WTC11 (cell line): ENCODE data around the gene HS3ST4. TPM values are rescaled to one million over a fixed set of nuclear protein-coding genes. Genes with fewer than 3 reads are reported as not detected.

Experiments
- ATAC-seq: fragments of 200-7000 bp; cut with Tn5 transposase; 2 replicates; pipeline ENCODE4 v1.10.0; 2021; ENCODE audit warnings: mild to moderate bottlenecking, moderate library complexity
- CTCF ChIA-PET: fragments of 300-600 bp; sonication (Branson Sonifier 250); formaldehyde crosslinking; loops from one replicate; lab custom pipeline; 2021; ENCODE audit warnings: antibody characterized with exemption; lab: Charles Lee
- POLR2A ChIA-PET: fragments of 350-600 bp; sonication (Branson Sonifier 250); formaldehyde crosslinking; loops from one replicate; lab custom pipeline; 2021; ENCODE audit warnings: antibody characterized with exemption; lab: Charles Lee
- DNase-seq: peaks from one replicate; pipeline ENCODE4 v3.0.0; 2021; ENCODE audit warnings: low spot score
- H3K27ac Mint-ChIP-seq: 2 replicates; pipeline ENCODE4 v1.8.0; 2021; ENCODE audit warnings: mixed read lengths
- H3K27me3 Mint-ChIP-seq: 2 replicates; pipeline ENCODE4 v1.8.0; 2021; ENCODE audit warnings: low read depth, mild to moderate bottlenecking, moderate library complexity, mixed read lengths
- H3K36me3 Mint-ChIP-seq: 2 replicates; pipeline ENCODE4 v1.8.0; 2021; ENCODE audit warnings: mixed read lengths
- H3K4me1 Mint-ChIP-seq: 2 replicates; pipeline ENCODE4 v1.8.0; 2022; ENCODE audit warnings: mixed read lengths
- H3K4me3 Mint-ChIP-seq: 2 replicates; pipeline ENCODE4 v1.8.0; 2021; ENCODE audit warnings: mild to moderate bottlenecking, moderate library complexity, mixed read lengths
- H3K9me3 Mint-ChIP-seq: 2 replicates; pipeline ENCODE4 v1.8.0; 2021; ENCODE audit warnings: mixed read lengths
- ATF1 ChIP-seq: sonication (generic); formaldehyde crosslinking; IDR thresholded peaks from 2 replicates; pipeline ENCODE4 v1.8.1; 2023; ENCODE audit warnings: mild to moderate bottlenecking, moderate library complexity, missing genetic modification reagents
- ATF6 ChIP-seq: sonication (generic); formaldehyde crosslinking; IDR thresholded peaks from 2 replicates; pipeline ENCODE4 v1.8.1; 2023; ENCODE audit warnings: mild to moderate bottlenecking, missing genetic modification reagents
- ELF4 ChIP-seq: sonication (generic); formaldehyde crosslinking; IDR thresholded peaks from 2 replicates; pipeline ENCODE4 v1.8.1; 2022; ENCODE audit warnings: low read depth, mild to moderate bottlenecking, moderate library complexity, missing genetic modification reagents
- EMX1 ChIP-seq: fragments of 250-450 bp; sonication (Bioruptor Pico); IDR thresholded peaks from 2 replicates; pipeline ENCODE4 v1.8.0; 2021; ENCODE audit warnings: mild to moderate bottlenecking
- ESRRA ChIP-seq: sonication (generic); formaldehyde crosslinking; IDR thresholded peaks from 2 replicates; pipeline ENCODE4 v1.8.1; 2022; ENCODE audit warnings: mild to moderate bottlenecking, missing genetic modification reagents, borderline replicate concordance
- FOXJ3 ChIP-seq: sonication (generic); formaldehyde crosslinking; IDR thresholded peaks from 2 replicates; pipeline ENCODE4 v1.9.0; 2021; ENCODE audit warnings: missing genetic modification reagents, mild to moderate bottlenecking, borderline replicate concordance
- MAX ChIP-seq: sonication (generic); formaldehyde crosslinking; IDR thresholded peaks from 2 replicates; pipeline ENCODE4 v1.8.0; 2022; ENCODE audit warnings: mild to moderate bottlenecking, missing genetic modification reagents
- MYBL2 ChIP-seq: sonication (generic); formaldehyde crosslinking; IDR thresholded peaks from 2 replicates; pipeline ENCODE4 v1.8.1; 2023; ENCODE audit warnings: mild to moderate bottlenecking, moderate library complexity, missing genetic modification reagents
- NR3C1 ChIP-seq: sonication (generic); formaldehyde crosslinking; conservative IDR thresholded peaks from 2 replicates; pipeline ENCODE4 v1.8.1; 2023; ENCODE audit warnings: low read depth, mild to moderate bottlenecking, missing genetic modification reagents
- PRDM15 ChIP-seq: sonication (generic); formaldehyde crosslinking; IDR thresholded peaks from 2 replicates; pipeline ENCODE4 v1.8.0; 2022; ENCODE audit warnings: missing genetic modification reagents
- PRRX2 ChIP-seq: fragments of 250-450 bp; sonication (Bioruptor Pico); IDR thresholded peaks from 2 replicates; pipeline ENCODE4 v1.8.0; 2021; ENCODE audit warnings: mild to moderate bottlenecking
- SMAD3 ChIP-seq: sonication (generic); formaldehyde crosslinking; IDR thresholded peaks from 2 replicates; pipeline ENCODE4 v1.8.0; 2022; ENCODE audit warnings: missing genetic modification reagents, mild to moderate bottlenecking, borderline replicate concordance
- SMAD4 ChIP-seq: sonication (generic); formaldehyde crosslinking; IDR thresholded peaks from 2 replicates; pipeline ENCODE4 v1.8.0; 2022; ENCODE audit warnings: mild to moderate bottlenecking, missing genetic modification reagents
- ZNF121 ChIP-seq: sonication (generic); formaldehyde crosslinking; IDR thresholded peaks from 2 replicates; pipeline ENCODE4 v1.8.0; 2023; ENCODE audit warnings: missing genetic modification reagents
- ZNF138 ChIP-seq: sonication (generic); formaldehyde crosslinking; conservative IDR thresholded peaks from 2 replicates; pipeline ENCODE4 v1.8.1; 2022; ENCODE audit warnings: mild to moderate bottlenecking, moderate library complexity, missing genetic modification reagents
- ZNF416 ChIP-seq: fragments of 250-450 bp; sonication (Bioruptor Pico); IDR thresholded peaks from 2 replicates; pipeline ENCODE4 v1.9.0; 2021; ENCODE audit warnings: mild to moderate bottlenecking, inconsistent platforms
- ZNF425 ChIP-seq: fragments of 250-450 bp; sonication (Bioruptor Pico); conservative IDR thresholded peaks from 2 replicates; pipeline ENCODE4 v1.9.0; 2021; ENCODE audit warnings: mild to moderate bottlenecking
- total RNA-seq: library from RNA; stranded (reverse); gene quantifications from 3 replicates; pipeline ENCODE4 v1.2.3, GENCODE V29; 2021
- TF ChIP-seq, protein P1 (sequence below): sonication (generic); formaldehyde crosslinking; IDR thresholded peaks from 2 replicates; pipeline ENCODE4 v1.8.0; 2022; ENCODE audit warnings: mild to moderate bottlenecking, missing genetic modification reagents
- TF ChIP-seq, protein P2 (sequence below): fragments of 250-450 bp; sonication (Bioruptor Pico); IDR thresholded peaks from 2 replicates; pipeline ENCODE4 v1.9.0; 2021; ENCODE audit warnings: mild to moderate bottlenecking

HS3ST4 gene
- total RNA-seq, 1 experiment from 2014 or later = 5.4 TPM

GRCh38 chr16:25812215-25812614 is 120.5 kb downstream of the HS3ST4 start:
- no peaks in the 10 kb centered on the region for H3K27me3 Mint-ChIP-seq
- peaks cover 6% of the 10 kb centered on the region; the same call in 1 of the 2 replicates for H3K9me3 Mint-ChIP-seq
- H3K4me3 Mint-ChIP-seq = no peak overlapping the region
- ATAC-seq = no peak
- no peak for DNase-seq
- CTCF ChIA-PET = no interaction called here
- no peaks in the 10 kb centered on the region for H3K36me3 Mint-ChIP-seq
- POLR2A ChIA-PET = no interaction called here
- TF ChIP-seq ZNF121 (CRISPR knock-in tag) = no peak
- TF ChIP-seq ZNF138 (CRISPR knock-in tag) = no peak
- TF ChIP-seq EMX1 (CRISPR knock-in tag) = no peak
- TF ChIP-seq SMAD4 (CRISPR knock-in tag) = no peak
- no peak for TF ChIP-seq ZNF425 (CRISPR knock-in tag)
- no peak for TF ChIP-seq MAX (CRISPR knock-in tag)
- TF ChIP-seq, protein P1, sequence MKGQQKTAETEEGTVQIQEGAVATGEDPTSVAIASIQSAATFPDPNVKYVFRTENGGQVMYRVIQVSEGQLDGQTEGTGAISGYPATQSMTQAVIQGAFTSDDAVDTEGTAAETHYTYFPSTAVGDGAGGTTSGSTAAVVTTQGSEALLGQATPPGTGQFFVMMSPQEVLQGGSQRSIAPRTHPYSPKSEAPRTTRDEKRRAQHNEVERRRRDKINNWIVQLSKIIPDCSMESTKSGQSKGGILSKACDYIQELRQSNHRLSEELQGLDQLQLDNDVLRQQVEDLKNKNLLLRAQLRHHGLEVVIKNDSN (CRISPR knock-in tag) = no peak
- no peak for TF ChIP-seq PRRX2
- TF ChIP-seq ATF6 (CRISPR knock-in tag) = no peak
- TF ChIP-seq SMAD3 (CRISPR knock-in tag) = no peak
- no peak for TF ChIP-seq ZNF416 (CRISPR knock-in tag)
- TF ChIP-seq, protein P2, sequence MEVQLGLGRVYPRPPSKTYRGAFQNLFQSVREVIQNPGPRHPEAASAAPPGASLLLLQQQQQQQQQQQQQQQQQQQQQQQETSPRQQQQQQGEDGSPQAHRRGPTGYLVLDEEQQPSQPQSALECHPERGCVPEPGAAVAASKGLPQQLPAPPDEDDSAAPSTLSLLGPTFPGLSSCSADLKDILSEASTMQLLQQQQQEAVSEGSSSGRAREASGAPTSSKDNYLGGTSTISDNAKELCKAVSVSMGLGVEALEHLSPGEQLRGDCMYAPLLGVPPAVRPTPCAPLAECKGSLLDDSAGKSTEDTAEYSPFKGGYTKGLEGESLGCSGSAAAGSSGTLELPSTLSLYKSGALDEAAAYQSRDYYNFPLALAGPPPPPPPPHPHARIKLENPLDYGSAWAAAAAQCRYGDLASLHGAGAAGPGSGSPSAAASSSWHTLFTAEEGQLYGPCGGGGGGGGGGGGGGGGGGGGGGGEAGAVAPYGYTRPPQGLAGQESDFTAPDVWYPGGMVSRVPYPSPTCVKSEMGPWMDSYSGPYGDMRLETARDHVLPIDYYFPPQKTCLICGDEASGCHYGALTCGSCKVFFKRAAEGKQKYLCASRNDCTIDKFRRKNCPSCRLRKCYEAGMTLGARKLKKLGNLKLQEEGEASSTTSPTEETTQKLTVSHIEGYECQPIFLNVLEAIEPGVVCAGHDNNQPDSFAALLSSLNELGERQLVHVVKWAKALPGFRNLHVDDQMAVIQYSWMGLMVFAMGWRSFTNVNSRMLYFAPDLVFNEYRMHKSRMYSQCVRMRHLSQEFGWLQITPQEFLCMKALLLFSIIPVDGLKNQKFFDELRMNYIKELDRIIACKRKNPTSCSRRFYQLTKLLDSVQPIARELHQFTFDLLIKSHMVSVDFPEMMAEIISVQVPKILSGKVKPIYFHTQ (CRISPR knock-in tag) = no peak
- TF ChIP-seq PRDM15 (CRISPR knock-in tag) = no peak
- no peak for TF ChIP-seq ESRRA
- no peak for TF ChIP-seq ATF1 (CRISPR knock-in tag)
- TF ChIP-seq FOXJ3 (CRISPR knock-in tag) = no peak
- no peak for TF ChIP-seq MYBL2 (CRISPR knock-in tag)
- no peak for TF ChIP-seq NR3C1 (CRISPR knock-in tag)
- TF ChIP-seq ELF4 (CRISPR knock-in tag) = no peak
- TF ChIP-seq, all 79 proteins: peak for 0
- peaks cover 4% of the 10 kb centered on the region; the same call in 1 of the 2 replicates for H3K4me1 Mint-ChIP-seq
- no peak overlapping the region for H3K27ac Mint-ChIP-seq
